TTC549 (cell line): ENCODE data around the gene CERK.
"Not testable (repeated sequence)": the region's sequence is repeated elsewhere in the genome, so short reads cannot be mapped to it uniquely, and the experiment has no call there.

Experiments used
- FAIRE-seq: peaks from 2 replicates; lab custom pipeline; 2012; peaks lifted over from hg19 to GRCh38; lab: Jason Lieb, UNC

The CERK gene, protein sequence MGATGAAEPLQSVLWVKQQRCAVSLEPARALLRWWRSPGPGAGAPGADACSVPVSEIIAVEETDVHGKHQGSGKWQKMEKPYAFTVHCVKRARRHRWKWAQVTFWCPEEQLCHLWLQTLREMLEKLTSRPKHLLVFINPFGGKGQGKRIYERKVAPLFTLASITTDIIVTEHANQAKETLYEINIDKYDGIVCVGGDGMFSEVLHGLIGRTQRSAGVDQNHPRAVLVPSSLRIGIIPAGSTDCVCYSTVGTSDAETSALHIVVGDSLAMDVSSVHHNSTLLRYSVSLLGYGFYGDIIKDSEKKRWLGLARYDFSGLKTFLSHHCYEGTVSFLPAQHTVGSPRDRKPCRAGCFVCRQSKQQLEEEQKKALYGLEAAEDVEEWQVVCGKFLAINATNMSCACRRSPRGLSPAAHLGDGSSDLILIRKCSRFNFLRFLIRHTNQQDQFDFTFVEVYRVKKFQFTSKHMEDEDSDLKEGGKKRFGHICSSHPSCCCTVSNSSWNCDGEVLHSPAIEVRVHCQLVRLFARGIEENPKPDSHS

DNA sequence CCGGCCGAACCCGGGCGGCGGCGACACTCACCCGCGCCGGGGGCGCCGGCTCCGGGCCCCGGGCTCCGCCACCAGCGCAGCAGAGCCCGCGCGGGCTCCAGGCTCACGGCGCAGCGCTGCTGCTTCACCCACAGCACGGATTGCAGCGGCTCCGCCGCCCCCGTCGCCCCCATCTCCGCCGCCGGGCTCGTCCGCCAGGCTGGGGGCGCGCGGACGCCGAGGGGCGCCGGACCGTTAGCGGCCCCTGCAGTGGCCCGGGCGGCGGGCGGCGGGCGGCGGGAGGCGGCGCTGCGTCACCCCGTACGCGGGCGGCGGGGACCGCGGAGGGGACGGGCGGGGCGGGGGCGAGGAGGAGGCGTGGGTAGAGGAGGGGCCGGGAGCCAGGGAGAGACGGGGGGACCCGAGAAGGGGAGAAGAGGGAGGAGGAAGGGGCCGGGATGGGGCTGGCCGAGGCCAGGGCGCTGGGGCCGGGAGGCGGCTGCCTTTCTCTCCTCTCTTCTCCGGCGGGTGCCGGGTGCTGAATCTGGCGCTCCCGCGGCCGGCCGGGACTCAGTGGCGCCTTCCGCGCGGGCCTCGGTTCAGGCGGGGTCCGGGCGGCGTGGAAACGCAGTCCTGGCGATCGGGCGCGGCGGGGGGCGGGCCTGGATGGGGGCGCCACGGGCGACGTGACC is at the start of gene CERK:
Gene CERK, minus strand, starts transcription at position 277 of the 671 bp plus-strand sequence. Its CDS starts 104 bp downstream, at position 173.
- FAIRE-seq = no peak

DNA sequence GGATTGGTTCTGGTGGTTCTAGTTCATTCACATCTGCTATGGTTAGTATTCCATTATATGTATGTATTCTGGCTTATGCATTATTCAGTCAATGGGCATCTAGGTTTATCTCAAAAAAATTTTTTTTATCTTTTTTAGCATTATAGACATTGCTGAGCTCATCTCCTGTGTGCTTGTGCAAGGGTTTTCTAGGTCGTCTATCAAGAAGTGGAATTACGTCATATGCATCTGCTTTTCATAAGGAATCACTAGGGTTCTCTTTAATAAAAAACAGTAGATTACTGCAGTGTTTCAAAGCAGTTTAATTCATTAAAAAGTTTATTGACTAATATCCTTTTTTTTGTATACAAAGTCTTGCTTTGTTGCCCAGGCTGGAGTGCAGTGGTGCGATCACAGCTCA is 45.7 kb upstream of the CERK start:
- FAIRE-seq = no peak

DNA sequence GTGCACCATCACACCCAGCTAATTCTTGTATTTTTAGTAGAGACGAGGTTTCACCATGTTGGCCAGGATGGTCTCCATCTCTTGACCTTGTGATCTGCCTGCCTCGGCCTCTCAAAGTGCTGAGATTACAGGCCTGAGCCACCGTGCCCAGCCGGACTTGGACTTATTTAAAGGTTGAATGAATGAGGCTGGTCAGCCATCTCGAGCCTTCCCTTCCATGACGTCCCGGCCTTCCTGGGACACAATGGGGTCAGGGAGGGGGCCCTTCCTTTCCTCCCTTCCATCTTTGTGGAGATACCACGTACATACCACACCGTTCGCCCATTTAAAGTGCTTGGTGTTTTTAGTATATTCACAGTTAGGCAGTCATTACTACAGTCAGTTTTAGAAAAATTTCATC is 44.1 kb upstream of the CERK start:
- not testable (repeated sequence) for FAIRE-seq

DNA sequence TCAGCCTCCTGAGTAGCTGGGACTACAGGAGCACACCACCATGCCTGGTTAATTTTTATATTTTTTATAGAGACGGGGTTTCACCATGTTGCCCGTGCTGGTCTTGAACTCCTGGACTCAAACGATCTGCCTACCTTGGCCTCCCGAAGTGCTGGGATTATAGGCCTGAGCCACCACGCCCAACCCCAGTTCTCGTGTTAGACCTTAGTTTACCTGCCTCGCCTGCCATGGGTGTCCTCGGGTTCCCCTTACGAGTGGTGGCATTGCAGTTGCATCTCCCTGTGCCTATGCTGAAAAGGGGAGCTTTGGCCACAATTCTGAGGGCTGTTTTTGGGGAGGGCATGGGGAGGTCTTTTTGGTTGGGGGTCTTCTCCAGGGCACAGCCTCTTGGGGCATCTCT is 43.2 kb upstream of the CERK start:
- no peak for FAIRE-seq

DNA sequence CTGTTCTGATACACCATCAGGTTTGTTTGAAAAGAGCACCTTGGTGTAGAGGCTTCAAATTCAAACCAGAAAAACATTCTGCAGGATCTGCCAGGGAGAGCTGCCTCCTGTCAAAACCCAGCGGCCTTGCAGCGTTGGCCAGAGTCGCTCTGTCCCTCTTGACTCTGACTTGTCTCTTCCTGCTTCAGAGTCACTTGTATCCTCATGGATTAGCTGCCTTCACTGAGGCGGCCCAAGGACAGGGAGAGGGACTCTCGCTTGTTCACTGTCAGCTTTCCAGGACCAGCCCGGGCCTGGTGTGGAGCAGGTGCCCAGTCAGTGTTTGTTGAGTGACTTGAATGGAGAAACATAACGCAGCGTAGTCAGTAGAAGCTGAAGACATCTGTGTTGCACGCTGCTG is 42.4 kb upstream of the CERK start:
- no peak for FAIRE-seq

DNA sequence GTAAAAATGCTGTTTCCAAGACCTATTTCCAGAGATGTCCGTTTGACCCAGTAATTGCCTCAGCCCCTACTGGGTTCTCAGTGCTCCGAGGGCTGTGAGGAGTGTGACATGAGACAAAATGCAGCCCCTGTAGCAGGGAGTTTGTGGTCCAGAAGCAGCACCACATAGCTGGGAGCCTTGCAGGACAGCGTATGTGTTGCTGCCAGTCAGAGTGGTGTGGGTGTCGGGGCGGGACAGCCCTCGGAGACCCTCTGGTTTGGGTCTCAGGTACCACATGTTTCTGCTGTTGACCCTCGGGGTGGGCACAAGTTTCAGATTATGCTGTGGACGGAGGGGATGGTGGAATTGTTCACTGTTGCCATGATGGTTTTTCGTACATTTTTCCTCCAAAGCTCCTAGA is 41.6 kb upstream of the CERK start:
- FAIRE-seq = no peak

DNA sequence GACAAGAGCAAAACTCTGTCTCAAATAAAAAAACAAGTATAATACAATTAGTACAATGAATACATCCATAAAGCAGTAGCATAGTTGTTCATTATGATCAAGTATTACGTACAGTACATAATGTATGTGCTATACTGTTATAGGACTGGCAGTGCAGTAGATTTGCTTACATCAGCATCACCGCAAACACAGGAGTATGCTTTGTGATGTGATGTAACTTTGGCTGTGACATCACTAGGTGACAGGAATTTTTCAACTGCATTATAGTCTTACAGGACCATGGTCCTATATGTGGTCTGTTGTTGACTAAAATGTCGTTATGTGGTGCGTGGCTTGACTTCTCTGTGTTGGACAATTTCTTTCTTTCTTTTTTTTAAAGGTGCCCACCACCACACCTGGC is 41.0 kb upstream of the CERK start:
- no peak for FAIRE-seq

DNA sequence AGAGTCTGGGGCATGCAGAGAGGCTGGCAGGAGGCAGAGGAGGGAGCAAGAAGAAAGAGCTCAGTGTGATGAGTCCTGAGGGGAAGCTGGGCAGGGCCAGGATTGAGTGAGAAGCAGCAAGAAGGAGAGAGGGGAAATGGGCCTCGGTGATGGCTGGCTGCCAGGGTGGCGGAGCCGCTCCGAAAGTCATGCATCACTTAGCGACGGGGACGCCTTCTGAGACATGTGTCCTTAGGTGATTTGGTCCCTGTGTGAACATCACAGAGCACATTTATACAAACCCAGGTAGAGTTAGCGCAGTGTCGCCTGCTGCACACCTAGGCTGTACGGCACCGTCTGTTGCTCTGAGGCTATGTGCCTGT is 39.5 kb upstream of the CERK start:
- no peak for FAIRE-seq

DNA sequence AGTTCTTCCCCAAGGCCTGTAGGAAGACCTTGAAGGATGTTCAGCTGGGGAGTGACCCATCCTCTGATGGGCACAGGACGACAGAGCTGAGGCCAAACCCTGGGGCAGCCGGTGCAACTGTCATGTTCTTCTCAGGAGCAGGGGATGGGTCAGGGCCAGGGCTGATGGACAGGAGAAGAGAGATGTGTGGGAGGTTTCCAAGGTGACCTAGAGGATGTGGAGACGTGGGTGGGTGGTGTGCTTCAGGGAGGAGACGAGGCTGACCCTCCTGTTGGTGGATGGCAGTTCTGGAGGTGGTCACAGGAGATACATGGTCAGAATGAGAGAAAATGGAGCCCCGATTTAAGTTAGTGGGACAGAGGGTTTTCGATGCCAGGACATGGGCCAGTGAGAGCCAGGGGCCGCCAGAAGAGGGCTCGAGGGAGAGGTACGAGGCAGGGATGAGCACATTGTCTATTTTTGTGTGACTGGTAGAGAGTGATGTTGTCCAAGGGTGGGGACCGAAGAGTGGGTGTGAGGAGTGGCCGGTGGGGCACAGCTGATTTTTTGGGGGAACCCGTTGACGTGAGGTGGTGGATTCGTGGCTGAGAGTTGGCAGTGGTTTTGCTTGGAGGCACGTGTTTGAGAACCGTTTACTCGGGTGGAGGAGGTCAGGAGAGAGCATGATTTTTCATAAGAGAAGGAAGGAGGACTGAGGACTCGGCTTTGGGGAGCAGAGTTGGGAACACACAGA is 39.0 kb upstream of the CERK start:
- no peak for FAIRE-seq

DNA sequence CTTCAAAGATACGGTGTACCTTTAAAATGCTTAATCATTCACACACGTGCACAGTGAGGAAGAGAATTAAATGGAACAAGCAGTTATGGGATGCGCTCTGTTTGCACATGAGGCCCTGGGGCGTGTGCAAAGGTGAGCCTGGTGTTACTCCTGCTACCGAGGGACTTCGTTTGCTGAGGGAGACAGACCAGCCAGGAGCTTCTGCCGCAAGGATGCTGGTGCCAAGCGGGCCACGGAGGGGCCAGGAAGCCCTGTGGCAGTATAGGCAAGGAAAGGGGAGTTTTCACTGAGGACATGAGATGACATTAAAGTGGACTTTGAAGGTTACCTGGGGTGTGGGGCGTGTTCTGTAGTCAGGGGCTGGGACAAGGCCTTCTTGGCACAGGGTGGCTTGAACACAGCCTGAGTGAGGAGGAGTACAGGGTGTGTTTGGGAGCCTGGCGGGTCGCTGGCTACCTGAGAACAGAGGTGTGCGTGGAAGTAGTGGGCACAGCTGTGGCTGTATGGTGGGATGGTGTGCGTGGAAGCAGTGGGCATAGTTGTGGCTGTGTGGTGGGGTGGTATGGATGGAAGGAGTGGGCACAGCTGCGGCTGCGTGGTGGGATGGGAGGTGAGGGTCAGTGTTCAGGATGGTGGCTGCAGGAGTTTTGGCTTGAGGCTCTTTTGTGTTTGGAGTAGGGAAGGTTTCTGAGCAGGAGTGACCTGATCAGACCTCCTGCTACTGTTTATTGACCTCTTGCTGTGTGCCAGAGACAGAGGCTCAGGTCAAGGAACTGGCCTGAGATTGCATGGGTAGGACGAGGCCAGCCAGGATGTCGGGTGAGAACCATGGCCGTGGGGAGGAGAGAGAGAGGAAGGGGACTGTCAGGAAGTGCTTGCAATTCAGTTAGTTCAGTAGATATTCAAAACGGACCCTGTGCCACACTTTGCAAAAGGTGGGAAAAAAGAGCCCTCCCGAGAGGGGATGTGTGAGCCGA is 38.1 kb upstream of the CERK start:
- FAIRE-seq = no peak

DNA sequence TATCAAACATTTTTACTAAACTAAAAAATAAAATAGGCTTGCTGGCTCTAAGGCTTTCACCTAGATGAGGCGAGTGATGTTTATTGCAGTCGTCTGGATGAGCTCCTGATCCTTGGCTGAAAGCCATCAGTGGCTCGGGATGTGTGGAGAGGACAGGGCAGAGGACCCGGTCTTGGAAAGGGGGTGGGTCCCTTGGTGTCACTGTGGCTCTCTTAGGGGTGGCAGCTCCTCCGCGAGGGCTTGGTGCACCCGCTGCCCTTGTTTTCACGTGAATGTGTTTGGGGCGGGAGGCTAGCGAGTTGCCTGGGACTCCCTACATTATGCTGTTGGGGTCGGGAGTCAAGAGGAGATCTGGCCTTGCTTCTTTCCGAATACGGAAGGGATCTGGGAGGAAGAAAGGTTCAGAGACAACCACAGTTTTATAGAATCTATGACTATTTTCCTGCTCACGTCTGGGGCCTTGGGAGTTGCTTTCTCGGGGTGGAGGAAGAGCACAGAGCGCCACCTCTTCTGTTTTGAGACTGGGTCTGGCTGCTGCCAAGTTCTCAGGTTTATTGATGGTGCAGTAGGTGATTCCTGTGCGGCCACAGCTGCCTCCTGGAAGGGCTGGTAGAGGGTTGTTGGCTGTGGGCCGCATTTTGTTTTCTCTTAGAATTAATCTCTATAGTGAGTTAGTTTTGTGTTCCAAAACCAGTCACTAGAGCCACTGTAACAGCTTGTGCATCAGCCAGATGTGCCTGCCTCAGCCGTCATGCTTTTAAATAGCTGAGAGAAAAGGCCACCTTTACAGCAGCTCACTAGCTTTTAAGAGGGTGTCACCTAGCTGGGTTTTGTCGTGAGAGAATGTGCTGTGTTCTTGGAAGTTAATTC is 37.2 kb upstream of the CERK start:
- no peak for FAIRE-seq

DNA sequence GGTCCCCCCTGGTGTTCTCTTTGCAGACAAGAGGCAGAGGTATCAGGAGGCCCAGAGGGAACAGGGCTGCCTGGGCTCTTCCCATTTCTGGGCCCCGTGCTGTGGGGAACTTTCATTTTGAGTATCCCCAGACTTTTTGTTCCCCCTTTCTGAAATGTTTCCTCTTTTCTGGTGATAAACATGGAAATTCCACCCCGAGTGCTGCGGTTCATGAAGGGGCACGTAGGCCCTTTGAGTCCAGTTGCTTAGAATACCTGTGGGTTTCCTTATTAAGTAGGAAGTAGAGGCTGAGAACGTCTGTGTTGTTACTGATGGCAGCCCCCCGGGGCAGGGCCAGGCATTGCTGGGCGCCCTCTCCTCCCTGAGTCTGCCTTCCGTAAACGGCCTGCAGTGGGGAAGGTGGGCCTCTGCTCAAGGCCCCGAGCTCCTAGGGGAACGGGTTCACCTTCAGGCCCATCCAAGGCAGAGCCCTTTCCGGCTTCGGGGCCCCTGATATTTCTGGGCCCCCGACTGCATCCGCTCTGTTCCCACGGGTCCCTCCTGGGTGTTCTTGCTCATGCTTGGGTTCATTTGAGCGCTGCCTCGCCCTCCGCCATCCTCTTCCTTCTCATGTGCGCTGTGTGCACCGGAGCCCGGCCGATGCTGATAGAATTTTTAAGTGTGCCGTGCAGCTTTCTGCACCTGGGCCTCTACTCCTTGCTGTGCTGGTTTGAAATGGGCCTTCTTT is 36.4 kb upstream of the CERK start:
- FAIRE-seq = no peak

DNA sequence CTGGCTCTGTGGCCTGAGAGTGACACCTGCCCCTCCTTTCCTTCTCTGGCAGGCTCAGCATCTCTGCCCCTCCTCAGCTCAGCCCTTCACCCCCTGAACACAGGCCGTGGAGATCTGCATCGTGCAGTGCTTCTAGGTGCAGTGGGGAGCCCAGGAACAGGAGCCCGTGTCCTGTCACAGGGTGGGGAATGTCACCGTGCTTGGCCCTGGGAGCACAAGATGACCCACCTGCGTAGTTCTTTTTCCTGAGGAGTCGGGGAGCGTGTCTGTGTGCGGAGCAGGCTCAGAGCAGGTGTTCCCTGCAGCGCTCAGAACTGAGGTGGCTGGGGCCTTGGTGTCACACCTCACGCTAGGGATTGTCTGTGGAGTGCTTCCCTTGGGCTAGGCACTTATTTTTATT is 35.0 kb upstream of the CERK start:
- FAIRE-seq = no peak

DNA sequence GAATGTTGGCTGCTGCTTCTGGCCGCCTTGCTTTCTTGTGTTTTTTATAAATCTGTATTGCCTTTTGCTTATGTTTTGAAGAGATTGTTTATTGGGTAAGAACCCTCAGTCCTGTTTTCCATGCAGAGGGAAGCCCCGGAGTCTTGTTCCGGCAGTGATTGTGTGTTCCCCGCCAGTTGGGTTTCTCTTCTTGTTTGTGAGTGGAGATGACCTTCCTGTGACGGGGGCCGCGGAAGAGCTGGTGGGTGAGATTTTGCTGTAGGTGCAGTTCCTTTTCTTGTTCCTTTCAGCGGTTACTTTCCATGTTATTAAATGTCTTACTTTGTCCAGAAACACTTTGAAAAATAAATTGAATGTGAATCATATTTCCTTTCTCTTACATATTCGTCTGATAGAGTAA is 32.7 kb upstream of the CERK start:
- no peak for FAIRE-seq

DNA sequence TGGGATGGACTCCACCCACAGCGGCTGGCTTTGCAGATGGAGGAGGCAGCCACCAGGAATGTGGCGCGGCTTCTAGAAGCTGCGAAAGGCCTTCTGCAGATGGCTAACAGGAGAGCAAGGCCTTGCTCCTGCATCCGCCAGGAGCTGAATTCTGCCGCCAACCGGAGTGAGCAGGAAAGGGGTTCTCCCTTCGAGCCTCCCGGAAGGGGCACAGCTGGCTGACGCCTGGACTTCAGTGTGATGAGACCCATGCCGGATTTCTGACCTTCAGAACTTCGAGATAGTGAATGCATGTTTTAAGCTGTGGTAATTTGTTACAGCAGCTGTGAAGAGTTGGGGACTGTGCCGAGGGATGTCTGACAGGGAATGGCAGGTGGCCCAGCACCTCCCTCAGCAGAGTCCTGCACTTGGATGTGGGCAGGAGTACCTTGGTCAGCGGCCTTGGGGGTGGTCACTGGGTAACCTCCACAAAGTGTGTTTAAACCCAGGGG is 32.1 kb upstream of the CERK start:
- no peak for FAIRE-seq

DNA sequence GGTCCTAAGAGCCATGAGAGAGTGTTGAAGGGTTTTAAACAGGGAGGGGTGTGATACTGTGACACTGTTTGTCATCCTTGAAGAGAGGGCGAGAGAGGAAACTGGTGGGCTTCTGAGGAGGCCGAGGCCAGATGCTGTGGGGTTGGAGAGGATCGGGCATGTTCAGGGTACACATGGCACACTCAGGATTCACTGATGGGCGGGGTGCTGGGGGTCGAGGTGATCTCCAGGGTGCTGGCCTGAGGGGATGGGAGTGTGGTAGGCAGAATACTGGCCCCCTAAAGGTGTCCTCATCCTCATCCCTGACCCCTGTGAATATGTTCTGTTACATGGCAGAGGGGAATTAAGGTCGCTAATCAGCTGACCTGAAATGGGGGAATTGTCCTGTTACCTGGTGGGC is 31.7 kb upstream of the CERK start:
- no peak for FAIRE-seq

DNA sequence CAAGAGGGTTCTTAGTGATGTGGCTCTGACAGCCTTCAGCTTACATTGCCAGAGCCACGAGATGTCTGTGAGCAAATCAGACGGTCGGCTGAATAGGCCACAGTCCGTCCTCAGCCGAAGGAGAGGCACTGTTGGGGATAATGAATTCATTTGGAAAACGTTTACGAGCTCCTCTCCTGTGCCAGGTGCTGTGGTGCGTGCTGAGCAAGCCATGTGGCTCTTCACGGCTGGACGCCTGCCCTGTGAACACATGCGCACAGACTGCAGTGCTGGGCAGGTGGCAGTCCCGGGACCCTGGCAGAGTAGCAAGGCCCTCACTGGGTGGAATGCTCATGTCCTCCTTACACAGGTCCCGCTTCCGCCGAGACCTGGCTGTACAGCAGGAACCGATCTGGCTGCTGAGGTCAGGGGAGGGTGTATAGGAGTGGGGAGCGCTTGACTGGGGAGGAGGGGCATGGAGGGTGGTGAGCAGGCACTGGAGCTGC is 31.2 kb upstream of the CERK start:
- FAIRE-seq = no peak

DNA sequence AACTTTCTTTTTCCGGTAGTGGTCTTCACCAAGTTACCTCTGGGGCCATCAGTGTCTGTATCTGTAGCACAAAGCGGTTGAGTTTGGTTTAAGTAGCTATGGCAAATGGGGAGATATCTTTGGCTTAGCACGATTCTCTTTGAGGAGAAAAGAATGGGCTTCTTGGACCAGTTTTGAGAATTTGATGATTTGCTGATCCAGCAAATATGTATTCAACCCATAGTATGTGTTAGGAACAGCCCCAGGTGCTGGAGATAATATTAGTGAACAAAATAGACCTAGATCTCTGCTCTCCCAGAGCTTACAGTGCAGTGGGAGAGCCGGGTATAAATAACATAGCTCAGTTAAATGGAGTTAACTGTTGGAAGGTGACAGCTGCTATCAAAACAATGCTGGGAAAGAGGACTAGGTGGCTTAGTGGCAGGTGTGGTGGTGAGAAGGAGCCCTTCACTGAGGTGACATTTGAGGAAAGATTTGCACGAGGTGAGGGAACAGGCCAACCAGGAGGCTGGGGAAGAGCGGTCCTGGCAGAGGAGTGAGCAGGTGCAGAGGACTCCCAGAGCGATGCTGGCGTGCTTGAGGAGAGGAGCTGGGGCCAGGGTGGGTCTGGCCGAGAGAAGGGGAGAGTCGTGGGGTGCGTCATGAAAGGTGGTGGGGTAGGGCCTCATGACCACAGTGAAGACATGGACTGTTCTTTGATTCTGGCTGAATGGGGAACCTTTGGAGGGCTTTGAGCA is 29.4 kb upstream of the CERK start:
- no peak for FAIRE-seq

DNA sequence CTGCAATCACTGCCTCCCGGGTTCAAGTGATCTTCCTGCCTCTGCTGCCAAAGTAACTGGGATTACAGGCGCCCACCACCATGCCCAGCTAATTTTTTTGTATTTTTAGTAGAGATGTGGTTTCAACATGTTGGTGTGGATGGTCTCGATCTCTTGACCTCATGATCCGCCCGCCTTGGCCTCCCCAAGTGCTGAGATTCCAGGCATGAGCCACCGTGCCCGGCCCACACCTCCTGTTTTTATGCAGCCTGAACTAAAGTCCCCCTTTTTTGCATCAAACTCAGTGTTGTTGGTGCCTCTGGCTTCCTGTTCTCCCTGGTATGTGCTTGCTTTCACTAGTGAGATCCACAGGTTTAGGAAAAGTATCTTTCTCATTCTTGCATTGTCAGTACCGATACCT is 28.6 kb upstream of the CERK start:
- FAIRE-seq = no peak
